Cardiac muscle cell (in vitro differentiated cells and primary cell): Measurements from ENCODE around the gene PACS1. TPM values are rescaled to one million over a fixed set of nuclear protein-coding genes. Genes with fewer than 3 reads are reported as not detected.
"Not testable (repeated sequence)": the region's sequence is repeated elsewhere in the genome, so short reads cannot be mapped to it uniquely, and the experiment has no call there.

ENCODE experiments used
- DNase-seq, 2 donors: peaks; one replicate each; pipeline versions ENCODE4 v3.0.0 to v3.0.0-alpha.2; 2010 to 2017; ENCODE audit warnings: low read depth in 1 of 2, low spot score in 1 of 2
- H3K27ac ChIP-seq: fragments of 200-600 bp; sonication (generic); 2 replicates; pipeline ENCODE4 v1.5.1; 2016
- H3K27me3 ChIP-seq: fragments of 200-600 bp; sonication (generic); 2 replicates; pipeline ENCODE4 v1.6.0; 2016; ENCODE audit warnings: control low read depth
- H3K36me3 ChIP-seq: fragments of 200-600 bp; sonication (generic); 2 replicates; pipeline ENCODE4 v1.5.1; 2016; ENCODE audit warnings: control low read depth
- H3K4me1 ChIP-seq: fragments of 200-600 bp; sonication (generic); 2 replicates; pipeline ENCODE4 v1.8.1; 2017; ENCODE audit warnings: low read depth, mild to moderate bottlenecking, mixed run types
- H3K4me3 ChIP-seq: fragments of 200-600 bp; sonication (generic); 2 replicates; pipeline ENCODE4 v1.5.1; 2016; ENCODE audit warnings: mild to moderate bottlenecking
- H3K9me3 ChIP-seq: fragments of 200-600 bp; sonication (generic); 2 replicates; pipeline ENCODE4 v1.5.1; 2017; ENCODE audit warnings: low read depth, mild to moderate bottlenecking, control low read depth
- CTCF ChIP-seq: IDR thresholded peaks from 2 replicates; pipeline ENCODE4 v1.5.1; 2012; ENCODE audit warnings: low read depth, mild to moderate bottlenecking, low read length
- polyA plus RNA-seq: library from polyadenylated mRNA; unstranded; fragments of >200 nt; fragmentation: Nextera tagmentation; extraction: Ambion mirVana; gene quantifications from 2 replicates; pipeline ENCODE4 v1.2.1, GENCODE V29; 2016
- total RNA-seq: library from RNA; depleted of rRNA; stranded (reverse); fragments of >200 nt; gene quantifications from 2 replicates; pipeline ENCODE4 v1.2.3, GENCODE V29; 2016

PACS1 gene
- total and polyA plus RNA-seq, 2 experiments from 2014 or later: 61.6 to 62.1 TPM

- Histone ChIP-seq H3K9me3 (no peaks in the 10 kb centered on the region), H3K36me3 (peaks cover 10% of the 10 kb centered on the region), H3K4me1 (no peaks in the 10 kb centered on the region), H3K4me3 (no peak overlapping the region), H3K27ac (no peak overlapping the region), H3K27me3 (no peaks in the 10 kb centered on the region)
- DNase-seq: no peak
- no peak for TF ChIP-seq CTCF
These were observed 173.9 kb downstream of the PACS1 start for GRCh38 chr11:66243782-66244535.

GRCh38 chr11:66247295-66247694 is 177.2 kb downstream of the PACS1 start:
- Histone ChIP-seq H3K4me3 (no peak overlapping the region), H3K4me1 (no peaks in the 10 kb centered on the region), H3K27me3 (no peaks in the 10 kb centered on the region), H3K9me3 (no peaks in the 10 kb centered on the region), H3K27ac (no peak overlapping the region), H3K36me3 (peaks cover 3% of the 10 kb centered on the region)
- TF ChIP-seq CTCF: no peak
- no peak for DNase-seq

- H3K36me3 ChIP-seq: peaks cover under 1% of the 10 kb centered on the region
- no peak overlapping the region for H3K27ac ChIP-seq
- no peak for TF ChIP-seq CTCF
- H3K4me3 ChIP-seq: no peak overlapping the region
- no peaks in the 10 kb centered on the region for H3K9me3 ChIP-seq
- DNase-seq: no peak
- no peaks in the 10 kb centered on the region for H3K27me3 ChIP-seq
- H3K4me1 ChIP-seq: no peaks in the 10 kb centered on the region
These were observed 177.7 kb downstream of the PACS1 start for GRCh38 chr11:66247801-66248200.

GRCh38 chr11:66248903-66249302 is 178.8 kb downstream of the PACS1 start:
- Histone ChIP-seq H3K4me1 (no peaks in the 10 kb centered on the region), H3K27ac (no peak overlapping the region), H3K9me3 (no peaks in the 10 kb centered on the region), H3K36me3 (no peaks in the 10 kb centered on the region), H3K27me3 (no peaks in the 10 kb centered on the region), H3K4me3 (no peak overlapping the region)
- no peak for DNase-seq
- no peak for TF ChIP-seq CTCF

GRCh38 chr11:66251809-66252208 is 181.7 kb downstream of the PACS1 start:
- no peak for TF ChIP-seq CTCF
- no peaks in the 10 kb centered on the region for H3K27me3 ChIP-seq
- no peaks in the 10 kb centered on the region for H3K4me1 ChIP-seq
- no peak overlapping the region for H3K4me3 ChIP-seq
- no peaks in the 10 kb centered on the region for H3K9me3 ChIP-seq
- DNase-seq: no peak
- H3K27ac ChIP-seq: no peak overlapping the region
- H3K36me3 ChIP-seq: no peaks in the 10 kb centered on the region

- H3K4me3 ChIP-seq, DNase-seq, H3K27me3 ChIP-seq, H3K27ac ChIP-seq, H3K36me3 ChIP-seq, H3K9me3 ChIP-seq, H3K4me1 ChIP-seq: not testable (repeated sequence)
These were observed 183.0 kb downstream of the PACS1 start for GRCh38 chr11:66253081-66253480.
